Measurements from ENCODE around the gene MAD1L1.

Gene MAD1L1

DNA sequence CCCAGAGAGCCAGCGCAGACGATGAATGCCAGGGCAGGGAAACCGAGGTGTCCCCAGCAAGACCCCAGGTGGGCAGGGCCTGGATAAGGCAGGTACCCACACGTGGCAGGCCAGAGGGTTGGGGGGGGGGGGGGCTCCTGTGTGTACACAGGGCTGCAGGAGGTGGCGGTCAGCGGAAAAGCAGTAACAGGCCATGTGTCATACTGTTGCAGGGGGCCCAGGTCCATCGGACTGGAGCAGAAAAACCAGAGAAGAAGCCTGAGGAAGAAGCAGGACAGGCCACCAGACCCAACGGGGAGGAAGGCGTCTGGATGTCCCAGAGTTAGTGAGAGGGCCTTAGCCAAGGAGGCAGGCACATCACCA, 116.3 kb downstream of the MAD1L1 start (continued):
- TF ChIP-seq, protein P1, sequence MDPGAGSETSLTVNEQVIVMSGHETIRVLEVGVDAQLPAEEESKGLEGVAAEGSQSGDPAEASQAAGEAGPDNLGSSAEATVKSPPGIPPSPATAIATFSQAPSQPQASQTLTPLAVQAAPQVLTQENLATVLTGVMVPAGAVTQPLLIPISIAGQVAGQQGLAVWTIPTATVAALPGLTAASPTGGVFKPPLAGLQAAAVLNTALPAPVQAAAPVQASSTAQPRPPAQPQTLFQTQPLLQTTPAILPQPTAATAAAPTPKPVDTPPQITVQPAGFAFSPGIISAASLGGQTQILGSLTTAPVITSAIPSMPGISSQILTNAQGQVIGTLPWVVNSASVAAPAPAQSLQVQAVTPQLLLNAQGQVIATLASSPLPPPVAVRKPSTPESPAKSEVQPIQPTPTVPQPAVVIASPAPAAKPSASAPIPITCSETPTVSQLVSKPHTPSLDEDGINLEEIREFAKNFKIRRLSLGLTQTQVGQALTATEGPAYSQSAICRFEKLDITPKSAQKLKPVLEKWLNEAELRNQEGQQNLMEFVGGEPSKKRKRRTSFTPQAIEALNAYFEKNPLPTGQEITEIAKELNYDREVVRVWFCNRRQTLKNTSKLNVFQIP (CRISPR knock-in tag; IDR thresholded peaks at IDR 0.05; ENCODE audit: borderline replicate concordance, low read depth): no peak
- TF ChIP-seq, protein P2, sequence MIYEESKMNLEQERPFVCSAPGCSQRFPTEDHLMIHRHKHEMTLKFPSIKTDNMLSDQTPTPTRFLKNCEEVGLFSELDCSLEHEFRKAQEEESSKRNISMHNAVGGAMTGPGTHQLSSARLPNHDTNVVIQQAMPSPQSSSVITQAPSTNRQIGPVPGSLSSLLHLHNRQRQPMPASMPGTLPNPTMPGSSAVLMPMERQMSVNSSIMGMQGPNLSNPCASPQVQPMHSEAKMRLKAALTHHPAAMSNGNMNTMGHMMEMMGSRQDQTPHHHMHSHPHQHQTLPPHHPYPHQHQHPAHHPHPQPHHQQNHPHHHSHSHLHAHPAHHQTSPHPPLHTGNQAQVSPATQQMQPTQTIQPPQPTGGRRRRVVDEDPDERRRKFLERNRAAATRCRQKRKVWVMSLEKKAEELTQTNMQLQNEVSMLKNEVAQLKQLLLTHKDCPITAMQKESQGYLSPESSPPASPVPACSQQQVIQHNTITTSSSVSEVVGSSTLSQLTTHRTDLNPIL (CRISPR knock-in tag; IDR thresholded peaks at IDR 0.05; ENCODE audit: low read depth): no peak
- TF ChIP-seq TOX (CRISPR knock-in tag; IDR thresholded peaks at IDR 0.05; ENCODE audit: borderline replicate concordance) (no peak), ZNF70 (CRISPR knock-in tag; IDR thresholded peaks at IDR 0.05) (no peak), RARB (CRISPR knock-in tag; IDR thresholded peaks at IDR 0.05) (no peak), OSR1 (CRISPR knock-in tag; IDR thresholded peaks at IDR 0.05) (no peak)

DNA sequence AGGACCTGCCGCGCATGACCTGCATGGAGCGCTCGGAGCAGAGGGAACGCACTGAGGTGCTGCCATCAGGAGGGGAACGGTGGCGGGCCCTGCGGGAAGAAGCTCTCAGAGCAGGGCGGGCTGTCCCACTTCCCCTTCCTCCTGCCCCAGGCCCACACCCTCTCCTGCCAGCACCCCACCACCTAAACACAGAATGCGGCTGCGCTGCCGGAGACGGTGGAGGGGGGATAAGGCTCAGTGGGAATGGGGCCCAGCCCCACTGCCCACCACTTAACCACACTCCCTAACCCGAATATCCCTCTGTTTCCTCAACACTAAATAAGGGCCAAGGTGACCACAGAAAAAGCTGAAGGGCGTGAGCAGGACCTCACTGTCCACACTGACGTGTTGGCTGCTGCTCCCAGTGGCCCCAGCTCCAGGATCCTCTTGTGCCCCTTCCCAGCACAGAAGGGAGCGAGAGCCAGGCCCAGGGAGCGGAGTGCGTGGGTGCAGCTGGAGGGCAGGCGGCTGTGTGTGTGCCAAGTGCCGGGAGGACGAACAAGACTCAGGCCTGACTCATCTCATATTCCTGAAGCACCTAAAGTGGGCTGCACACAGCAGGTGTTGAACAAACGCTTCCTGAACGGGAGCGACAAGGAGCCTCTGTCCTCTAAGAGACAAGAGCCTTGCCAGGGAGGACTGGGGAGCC, 116.8 kb downstream of the MAD1L1 start:
- peak; percentile 71 for ATAC-seq
- TF ChIP-seq ZFP3 (CRISPR knock-in tag; IDR thresholded peaks at IDR 0.05): peak; percentile 10
- no peak for TF ChIP-seq RARB (CRISPR knock-in tag; IDR thresholded peaks at IDR 0.05)
- TF ChIP-seq, protein P3, sequence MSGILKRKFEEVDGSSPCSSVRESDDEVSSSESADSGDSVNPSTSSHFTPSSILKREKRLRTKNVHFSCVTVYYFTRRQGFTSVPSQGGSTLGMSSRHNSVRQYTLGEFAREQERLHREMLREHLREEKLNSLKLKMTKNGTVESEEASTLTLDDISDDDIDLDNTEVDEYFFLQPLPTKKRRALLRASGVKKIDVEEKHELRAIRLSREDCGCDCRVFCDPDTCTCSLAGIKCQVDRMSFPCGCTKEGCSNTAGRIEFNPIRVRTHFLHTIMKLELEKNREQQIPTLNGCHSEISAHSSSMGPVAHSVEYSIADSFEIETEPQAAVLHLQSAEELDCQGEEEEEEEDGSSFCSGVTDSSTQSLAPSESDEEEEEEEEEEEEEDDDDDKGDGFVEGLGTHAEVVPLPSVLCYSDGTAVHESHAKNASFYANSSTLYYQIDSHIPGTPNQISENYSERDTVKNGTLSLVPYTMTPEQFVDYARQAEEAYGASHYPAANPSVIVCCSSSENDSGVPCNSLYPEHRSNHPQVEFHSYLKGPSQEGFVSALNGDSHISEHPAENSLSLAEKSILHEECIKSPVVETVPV (CRISPR knock-in tag; IDR thresholded peaks at IDR 0.05): no peak

DNA sequence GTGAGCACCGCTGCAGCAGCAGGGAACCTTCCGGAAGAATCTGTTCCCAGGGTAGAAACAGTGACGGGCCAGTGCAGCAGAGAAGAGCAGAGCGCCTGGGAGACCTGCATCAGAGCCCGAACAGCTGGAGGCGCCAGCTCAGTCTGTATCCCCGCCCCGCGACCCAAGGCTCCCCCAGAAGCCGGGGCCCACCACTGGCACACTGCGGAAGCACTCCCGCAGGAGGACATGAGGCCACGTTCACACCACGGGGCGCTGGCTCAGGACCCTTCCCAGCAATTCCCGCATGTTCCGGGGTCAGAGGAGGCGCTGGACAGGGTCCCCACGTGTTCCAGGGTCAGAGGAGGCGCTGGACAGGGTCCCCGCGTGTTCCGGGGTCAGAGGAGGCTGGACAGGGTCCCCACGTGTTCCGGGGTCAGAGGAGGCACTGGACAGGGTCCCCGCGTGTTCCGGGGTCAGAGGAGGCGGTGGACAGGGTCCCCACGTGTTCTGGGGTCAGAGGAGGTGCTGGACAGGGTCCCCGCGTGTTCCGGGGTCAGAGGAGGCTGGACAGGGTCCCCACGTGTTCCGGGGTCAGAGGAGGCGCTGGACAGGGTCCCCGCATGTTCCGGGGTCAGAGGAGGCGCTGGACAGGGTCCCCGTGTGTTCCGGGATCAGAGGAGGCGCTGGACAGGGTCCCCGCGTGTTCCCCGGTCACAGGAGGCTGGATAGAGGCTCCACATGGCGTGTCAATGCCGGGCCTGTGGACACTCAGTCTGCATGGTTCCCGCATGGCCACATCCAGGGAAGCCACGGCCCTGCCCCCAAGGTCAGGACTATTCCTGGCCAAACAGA, 117.6 kb downstream of the MAD1L1 start:
- TF ChIP-seq TOX (CRISPR knock-in tag; IDR thresholded peaks at IDR 0.05; ENCODE audit: borderline replicate concordance) (no peak), GLIS3 (CRISPR knock-in tag; IDR thresholded peaks at IDR 0.05) (no peak)
- TF ChIP-seq, protein P1 (CRISPR knock-in tag; IDR thresholded peaks at IDR 0.05; ENCODE audit: borderline replicate concordance, low read depth): no peak
- no peak for ATAC-seq

DNA sequence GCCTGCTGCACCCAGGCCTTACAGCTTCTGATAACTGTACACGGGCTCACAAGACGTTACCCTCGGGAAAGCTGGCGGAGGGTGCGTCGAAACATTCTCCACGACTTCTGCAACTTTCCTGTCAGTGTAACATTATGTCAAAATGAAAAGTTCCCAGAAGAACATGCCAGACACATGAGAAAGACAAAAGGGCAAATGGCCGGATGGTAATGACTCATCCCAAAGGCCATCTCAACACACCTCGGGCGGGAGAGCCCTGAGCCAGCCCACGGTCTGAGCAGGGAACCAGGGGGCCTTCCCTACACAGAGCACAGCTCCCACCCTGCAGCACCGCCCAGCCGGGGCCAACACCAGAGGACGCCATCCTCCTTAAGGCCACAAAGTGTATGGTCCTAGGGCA, 118.7 kb downstream of the MAD1L1 start:
- peak; percentile 51 for ATAC-seq
- TF ChIP-seq ISL1 (CRISPR knock-in tag; IDR thresholded peaks at IDR 0.05) (peak; percentile 37), ZFP3 (CRISPR knock-in tag; IDR thresholded peaks at IDR 0.05) (peak; percentile 66; the same call in 1 of the 2 replicates), SNAI2 (CRISPR knock-in tag; IDR thresholded peaks at IDR 0.05) (peak; percentile 81), ZNF70 (CRISPR knock-in tag; IDR thresholded peaks at IDR 0.05) (no peak)
- TF ChIP-seq, protein P1 (CRISPR knock-in tag; IDR thresholded peaks at IDR 0.05; ENCODE audit: borderline replicate concordance, low read depth): no peak

DNA sequence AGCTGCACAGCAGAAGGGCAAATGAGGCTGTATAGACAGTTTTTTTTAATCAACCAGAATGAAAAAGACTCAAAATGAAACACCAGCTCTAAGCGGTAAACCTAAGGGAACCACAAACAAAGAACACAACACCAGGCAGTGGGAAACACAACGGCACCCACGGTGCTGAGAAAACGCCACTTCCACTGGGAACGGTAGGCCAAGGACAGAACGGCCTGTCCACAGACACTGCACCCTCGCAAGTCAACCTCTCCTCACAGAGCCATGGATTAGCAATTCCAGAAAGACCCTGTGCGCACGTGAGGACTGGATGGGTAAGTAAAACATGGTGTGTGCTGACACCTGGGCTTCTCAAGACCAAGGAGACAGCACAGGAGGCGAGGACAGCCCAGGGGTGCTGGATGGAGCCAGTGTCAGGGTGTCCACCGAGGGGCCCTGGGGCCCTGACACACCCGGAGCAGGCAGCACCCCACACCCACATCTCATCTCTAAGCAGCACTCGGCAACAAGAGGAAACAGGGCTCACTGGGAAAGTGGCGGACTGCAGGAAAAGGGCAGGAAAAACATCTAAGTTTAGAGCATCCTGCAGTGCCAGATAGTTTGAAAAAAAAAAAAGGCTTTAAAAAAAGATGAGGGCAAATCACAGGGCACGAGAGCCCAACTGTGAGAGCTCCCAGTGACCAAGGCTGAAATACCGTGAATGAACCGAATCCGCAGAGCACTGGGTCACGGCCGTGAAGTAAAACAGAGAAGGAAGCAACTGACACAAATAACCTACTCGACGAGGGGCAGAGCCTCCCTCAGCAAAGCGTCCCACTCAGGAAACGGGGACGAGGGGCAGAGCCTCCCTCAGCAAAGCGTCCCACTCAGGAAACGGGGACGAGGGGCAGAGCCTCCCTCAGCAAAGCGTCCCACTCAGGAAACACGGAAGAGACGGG, 120.2 kb downstream of the MAD1L1 start:
- ATAC-seq: no peak
- TF ChIP-seq RARB (CRISPR knock-in tag; IDR thresholded peaks at IDR 0.05): no peak
- TF ChIP-seq, protein P4, sequence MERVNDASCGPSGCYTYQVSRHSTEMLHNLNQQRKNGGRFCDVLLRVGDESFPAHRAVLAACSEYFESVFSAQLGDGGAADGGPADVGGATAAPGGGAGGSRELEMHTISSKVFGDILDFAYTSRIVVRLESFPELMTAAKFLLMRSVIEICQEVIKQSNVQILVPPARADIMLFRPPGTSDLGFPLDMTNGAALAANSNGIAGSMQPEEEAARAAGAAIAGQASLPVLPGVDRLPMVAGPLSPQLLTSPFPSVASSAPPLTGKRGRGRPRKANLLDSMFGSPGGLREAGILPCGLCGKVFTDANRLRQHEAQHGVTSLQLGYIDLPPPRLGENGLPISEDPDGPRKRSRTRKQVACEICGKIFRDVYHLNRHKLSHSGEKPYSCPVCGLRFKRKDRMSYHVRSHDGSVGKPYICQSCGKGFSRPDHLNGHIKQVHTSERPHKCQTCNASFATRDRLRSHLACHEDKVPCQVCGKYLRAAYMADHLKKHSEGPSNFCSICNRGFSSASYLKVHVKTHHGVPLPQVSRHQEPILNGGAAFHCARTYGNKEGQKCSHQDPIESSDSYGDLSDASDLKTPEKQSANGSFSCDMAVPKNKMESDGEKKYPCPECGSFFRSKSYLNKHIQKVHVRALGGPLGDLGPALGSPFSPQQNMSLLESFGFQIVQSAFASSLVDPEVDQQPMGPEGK (CRISPR knock-in tag; IDR thresholded peaks at IDR 0.05; ENCODE audit: borderline replicate concordance): no peak
- no peak for TF ChIP-seq TCF4 (CRISPR knock-in tag; IDR thresholded peaks at IDR 0.05; ENCODE audit: borderline replicate concordance)
- TF ChIP-seq, protein P1 (CRISPR knock-in tag; IDR thresholded peaks at IDR 0.05; ENCODE audit: borderline replicate concordance, low read depth): no peak
- TF ChIP-seq ISL1 (CRISPR knock-in tag; IDR thresholded peaks at IDR 0.05): no peak
- TF ChIP-seq ESRRG (CRISPR knock-in tag; IDR thresholded peaks at IDR 0.05): no peak
- no peak for TF ChIP-seq ZFP3 (CRISPR knock-in tag; IDR thresholded peaks at IDR 0.05)
- TF ChIP-seq SNAI2 (CRISPR knock-in tag; IDR thresholded peaks at IDR 0.05): no peak
- no peak for TF ChIP-seq PPARA (CRISPR knock-in tag; IDR thresholded peaks at IDR 0.05; ENCODE audit: borderline replicate concordance)
- TF ChIP-seq ZNF70 (CRISPR knock-in tag; IDR thresholded peaks at IDR 0.05): no peak
- TF ChIP-seq ZC3H10 (CRISPR knock-in tag; IDR thresholded peaks at IDR 0.05): no peak

Data from SK-N-SH treated with all-trans-retinoic acid at 6 μM for 48 hours (cell line).